Measurements from ENCODE around the gene NGB. TPM values are rescaled to one million over a fixed set of nuclear protein-coding genes. Genes with fewer than 3 reads are reported as not detected.
A peak's percentile ranks its signal among the peaks of the same experiment; 100 is the strongest.
"Not testable (repeated sequence)": the region's sequence is repeated elsewhere in the genome, so short reads cannot be mapped to it uniquely, and the experiment has no call there.

Gene NGB, protein sequence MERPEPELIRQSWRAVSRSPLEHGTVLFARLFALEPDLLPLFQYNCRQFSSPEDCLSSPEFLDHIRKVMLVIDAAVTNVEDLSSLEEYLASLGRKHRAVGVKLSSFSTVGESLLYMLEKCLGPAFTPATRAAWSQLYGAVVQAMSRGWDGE
- not detected for total RNA-seq

- Mint-ChIP-seq H3K4me3 (no peak within 1 kb of the TSS), H3K36me3 (ENCODE audit: low read depth) (no peaks in the 10 kb centered on the region), H3K4me1 (ENCODE audit: low read depth) (no peaks in the 10 kb centered on the region), H3K27me3 (peaks cover 30% of the 10 kb centered on the region), H3K9me3 (peaks cover 2% of the 10 kb centered on the region), H3K27ac (no peak within 1 kb of the TSS)
- TF ChIP-seq CTCF (IDR thresholded peaks at IDR 0.05) = no peak
- POLR2A ChIA-PET = no interaction called here
- CTCF ChIA-PET = no interaction called here
- ATAC-seq = no peak
- intact Hi-C loops (cut with micrococcal nuclease) = no loop called here
- no peak for DNase-seq
Observed at GRCh38 chr14:77271113-77271710, at the start of gene NGB. NGB (minus strand) TSS chr14:77271206; CDS start chr14:77270937, 269 bp downstream.

GRCh38 chr14:77320238-77320935 lies 49.4 kb upstream of the NGB start, which contains the start of gene POMT2:
POMT2 (minus strand) TSS chr14:77320883; CDS start chr14:77320681, 202 bp downstream.
- H3K36me3 Mint-ChIP-seq (ENCODE audit: low read depth) = no peaks in the 10 kb centered on the region
- peak within 1 kb of the TSS; percentile 100 for H3K27ac Mint-ChIP-seq
- peak; percentile 60 for TF ChIP-seq CTCF (IDR thresholded peaks at IDR 0.05)
- intact Hi-C loops (cut with micrococcal nuclease) = loop anchor here (1.0 to 5.0 kb wide), 2 partner anchors 57 to 137 kb away; partner anchors contain the start of genes AHSA1, SAMD15, TMED8 and VIPAS39
- no peaks in the 10 kb centered on the region for H3K27me3 Mint-ChIP-seq
- H3K4me1 Mint-ChIP-seq (ENCODE audit: low read depth) = peaks cover 18% of the 10 kb centered on the region
- peak; percentile 94 for DNase-seq
- ChIA-PET POLR2A (interaction anchor here (1.5 to 1.8 kb wide), 2 partner anchors 16 to 56 kb away, joined by 4 to 10 read pairs; partner anchors contain the start of genes SAMD15 and TMED8), CTCF (interaction anchor here (0.7 to 6.4 kb wide), 8 partner anchors 13 to 222 kb away, joined by 3 to 134 read pairs (median 4); partner anchors contain the start of genes AHSA1 and CIPC)
- H3K4me3 Mint-ChIP-seq = peak within 1 kb of the TSS; percentile 92
- ATAC-seq = peak; percentile 52
- H3K9me3 Mint-ChIP-seq = no peaks in the 10 kb centered on the region

- POLR2A ChIA-PET = no interaction called here
- Mint-ChIP-seq H3K36me3 (ENCODE audit: low read depth) (no peaks in the 10 kb centered on the region), H3K4me3 (peak overlapping the region; percentile 92), H3K27ac (no peak overlapping the region), H3K9me3 (no peaks in the 10 kb centered on the region), H3K4me1 (ENCODE audit: low read depth) (peaks cover 18% of the 10 kb centered on the region), H3K27me3 (no peaks in the 10 kb centered on the region)
- intact Hi-C loops (cut with micrococcal nuclease) = no loop called here
- CTCF ChIA-PET = interaction anchor here (1.1 to 6.4 kb wide), 3 partner anchors 15 to 168 kb away, joined by 3 to 134 read pairs (median 6); no protein-coding TSS in a partner anchor
- DNase-seq = no peak
- no peak for TF ChIP-seq CTCF (IDR thresholded peaks at IDR 0.05)
- no peak for ATAC-seq
Observed at GRCh38 chr14:77319422-77319821, 48.4 kb upstream of the NGB start.

- POLR2A ChIA-PET; H3K9me3 Mint-ChIP-seq; ATAC-seq; H3K36me3 Mint-ChIP-seq (ENCODE audit: low read depth); DNase-seq; H3K27me3 Mint-ChIP-seq; H3K4me3 Mint-ChIP-seq; intact Hi-C loops (cut with micrococcal nuclease); H3K27ac Mint-ChIP-seq: not testable (repeated sequence)
- H3K4me1 Mint-ChIP-seq (ENCODE audit: low read depth) = peaks cover 18% of the 10 kb centered on the region
- CTCF ChIA-PET = interaction anchor here (1.7 to 6.4 kb wide), 2 partner anchors 15 to 167 kb away, joined by 6 to 134 read pairs; no protein-coding TSS in a partner anchor
Observed at GRCh38 chr14:77318756-77319155, 47.8 kb upstream of the NGB start.

GRCh38 chr14:77318006-77318553 lies 47.1 kb upstream of the NGB start:
- ATAC-seq = no peak
- ChIA-PET POLR2A (no interaction called here), CTCF (interaction anchor here (6.4 kb wide), 1 partner anchor 166 kb away, joined by 134 read pairs; no protein-coding TSS in a partner anchor)
- intact Hi-C loops (cut with micrococcal nuclease) = no loop called here
- Mint-ChIP-seq H3K4me3 (no peak overlapping the region), H3K4me1 (ENCODE audit: low read depth) (peaks cover 18% of the 10 kb centered on the region), H3K36me3 (ENCODE audit: low read depth) (no peaks in the 10 kb centered on the region), H3K27ac (no peak overlapping the region), H3K27me3 (no peaks in the 10 kb centered on the region), H3K9me3 (no peaks in the 10 kb centered on the region)
- TF ChIP-seq CTCF (IDR thresholded peaks at IDR 0.05) = no peak
- no peak for DNase-seq

All from activated CD8-positive, alpha-beta T cell treated with anti-CD3 and anti-CD28 coated beads for 36 hours (primary cell).